Vagina (tissue), 2 donors: ENCODE data around the gene ARHGEF2.

Source experiments
- CTCF ChIP-seq, 3 experiments: fragments of 450-650 bp in 2 of 3; fragments of 200-600 bp in 1 of 3; sonication (generic) in 1 of 3; IDR thresholded peaks; one replicate each; pipeline ENCODE4 v1.5.1; 2017 to 2019; ENCODE audit warnings: antibody characterized with exemption in 3 of 3, mild to moderate bottlenecking in 2 of 3, moderate library complexity in 2 of 3
- POLR2A ChIP-seq, 2 donors: fragments of 450-650 bp; IDR thresholded peaks; one replicate each; pipeline ENCODE4 v1.6.1; 2017; ENCODE audit warnings: antibody characterized with exemption in 2 of 2, mild to moderate bottlenecking in 2 of 2, moderate library complexity in 2 of 2
- POLR2AphosphoS5 ChIP-seq, 2 donors: sonication (generic); formaldehyde crosslinking; IDR thresholded peaks; one replicate each; pipeline ENCODE4 v1.9.0; 2017; ENCODE audit warnings: antibody characterized with exemption in 2 of 2, mild to moderate bottlenecking in 2 of 2, low read depth in 1 of 2; ENCODE audit not compliant: insufficient read depth in 1 of 2

GRCh38 chr1:155942578-155943141, 35.7 kb downstream of the ARHGEF2 start:
- TF ChIP-seq CTCF (IDR thresholded peaks at IDR 0.05) (no peak), POLR2A (IDR thresholded peaks at IDR 0.05) (no peak), POLR2AphosphoS5 (IDR thresholded peaks at IDR 0.05; ENCODE audit: insufficient read depth in 1 of 2, low read depth in 1 of 2) (no peak)
